HEK293 (cell line): Measurements from ENCODE around the gene NEK8.
A peak's percentile ranks its signal among the peaks of the same experiment; 100 is the strongest.

ENCODE experiments used
- CTCF ChIA-PET: fragments of 350-600 bp; formaldehyde crosslinking; extraction: SDS; loops from one replicate; lab custom pipeline; 2021; ENCODE audit warnings: antibody characterized with exemption; lab: Yijun Ruan, JAX
- POLR2A ChIA-PET: fragments of 300-600 bp; formaldehyde crosslinking; extraction: SDS; loops from one replicate; lab custom pipeline; 2020; ENCODE audit warnings: antibody characterized with exemption, inconsistent platforms; lab: Yijun Ruan, JAX
- H3K27ac ChIP-seq: fragments of 200-500 bp; sonication (Bioruptor generic); 2 replicates; pipeline ENCODE4 v1.5.1; 2014; ENCODE audit warnings: low read depth, low read length, control low read depth, inconsistent platforms; ENCODE audit errors: extremely low read depth
- H3K36me3 ChIP-seq, 2 experiments: fragments of 200-500 bp in 1 of 2; sonication (Bioruptor generic) in 1 of 2; 1 replicate in 1 of 2; 2 replicates in 1 of 2; pipeline ENCODE4 v1.5.1; 2014 to 2017; ENCODE audit warnings: inconsistent platforms in 2 of 2, low read length in 2 of 2; ENCODE audit not compliant: control insufficient read depth in 2 of 2, insufficient read depth in 1 of 2
- H3K4me1 ChIP-seq: fragments of 200-500 bp; sonication (Bioruptor generic); 2 replicates; pipeline ENCODE4 v1.5.1; 2014; ENCODE audit warnings: mild to moderate bottlenecking, low read length, inconsistent platforms; ENCODE audit not compliant: control insufficient read depth, insufficient read depth
- H3K4me3 ChIP-seq: 2 replicates; pipeline ENCODE4 v1.5.1; 2011; ENCODE audit warnings: low read depth, mild to moderate bottlenecking, control low read depth, low read length, moderate library complexity
- H3K9me3 ChIP-seq: fragments of 200-500 bp; sonication (Bioruptor generic); 2 replicates; pipeline ENCODE4 v1.5.1; 2014; ENCODE audit warnings: low read depth, low read length, inconsistent platforms; ENCODE audit not compliant: control insufficient read depth, insufficient read depth
- HOXD13 ChIP-seq: sonication (generic); formaldehyde crosslinking; IDR thresholded peaks from 2 replicates; pipeline ENCODE4 v1.8.0; 2022; ENCODE audit warnings: missing genetic modification reagents, borderline replicate concordance
- REPIN1 ChIP-seq: fragments of 450-650 bp; formaldehyde crosslinking; IDR thresholded peaks from 2 replicates; pipeline ENCODE4 v1.5.1; 2017; ENCODE audit warnings: missing biosample characterization, missing genetic modification characterization, low read depth
- ZNF174 ChIP-seq: fragments of 450-650 bp; formaldehyde crosslinking; IDR thresholded peaks from 2 replicates; pipeline ENCODE4 v1.5.0; 2017; ENCODE audit warnings: missing biosample characterization, mild to moderate bottlenecking, missing genetic modification characterization
- ZNF24 ChIP-seq: fragments of 450-650 bp; formaldehyde crosslinking; IDR thresholded peaks from 2 replicates; pipeline ENCODE4 v1.5.1; 2016; ENCODE audit warnings: missing biosample characterization, missing genetic modification characterization
- ZNF501 ChIP-seq: fragments of 450-650 bp; formaldehyde crosslinking; IDR thresholded peaks from 2 replicates; pipeline ENCODE4 v1.5.1; 2016; ENCODE audit warnings: missing biosample characterization, missing genetic modification characterization
- ZNF600 ChIP-seq: fragments of 450-650 bp; formaldehyde crosslinking; IDR thresholded peaks from 2 replicates; pipeline ENCODE4 v1.5.1; 2016; ENCODE audit warnings: missing biosample characterization, missing genetic modification characterization
- ZSCAN23 ChIP-seq: fragments of 450-650 bp; formaldehyde crosslinking; IDR thresholded peaks from 2 replicates; pipeline ENCODE4 v1.5.1; 2016; ENCODE audit warnings: missing biosample characterization, missing genetic modification characterization
- TF ChIP-seq, protein P1 (sequence below): fragments of 450-650 bp; formaldehyde crosslinking; IDR thresholded peaks from 2 replicates; pipeline ENCODE4 v1.5.1; 2016; ENCODE audit warnings: missing biosample characterization, missing genetic modification characterization
- TF ChIP-seq, protein P2 (sequence below): fragments of 450-650 bp; formaldehyde crosslinking; IDR thresholded peaks from 2 replicates; pipeline ENCODE4 v1.5.1; 2016; ENCODE audit warnings: missing biosample characterization, missing genetic modification characterization
- TF ChIP-seq, protein P3 (sequence below): fragments of 450-650 bp; formaldehyde crosslinking; IDR thresholded peaks from 2 replicates; pipeline ENCODE4 v1.5.1; 2016; ENCODE audit warnings: missing biosample characterization, missing genetic modification characterization, low read depth
- TF ChIP-seq, protein P4 (sequence below): fragments of 450-650 bp; formaldehyde crosslinking; optimal IDR thresholded peaks from 2 replicates; pipeline ENCODE3; 2016; ENCODE audit warnings: missing biosample characterization, mild to moderate bottlenecking, missing genetic modification characterization

Gene NEK8

DNA sequence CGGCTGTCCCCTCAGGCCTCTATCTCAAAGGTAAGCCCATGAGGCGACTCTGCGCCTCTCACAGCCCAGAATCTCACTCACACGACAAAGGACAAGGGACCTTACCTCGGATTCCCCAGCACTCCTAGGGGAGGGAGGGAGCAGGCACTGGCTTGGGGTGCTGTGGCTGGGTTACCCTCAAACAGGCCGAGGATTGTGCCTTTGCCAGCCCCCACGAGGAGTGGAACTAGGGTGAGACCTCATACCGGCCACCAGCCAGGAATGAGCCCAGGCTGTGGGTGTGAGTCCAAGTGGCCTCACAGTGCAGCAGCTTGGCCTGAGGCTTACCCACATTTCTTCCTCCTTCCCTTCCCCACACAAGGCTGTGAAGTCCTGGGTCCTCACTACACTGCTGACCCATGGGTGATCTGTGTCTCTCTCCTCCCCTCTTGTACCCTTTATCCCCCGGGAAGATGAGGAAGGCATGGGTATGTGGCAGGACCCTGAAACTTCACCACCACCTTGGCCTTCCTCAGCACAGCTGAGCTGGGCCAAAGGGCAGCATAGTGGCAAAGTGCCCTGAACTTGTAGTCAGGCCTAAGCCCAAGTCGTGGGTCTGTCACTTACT lies 22.8 kb upstream of the NEK8 start:
- Histone ChIP-seq H3K36me3 (peaks cover 4 to 54% of the 10 kb centered on the region in 2 experiments), H3K9me3 (no peaks in the 10 kb centered on the region), H3K4me3 (no peak overlapping the region), H3K27ac (no peak overlapping the region), H3K4me1 (peaks cover 3% of the 10 kb centered on the region)
- ChIA-PET CTCF (interaction anchor here (0.9 kb wide), 1 partner anchor 19 kb away, joined by 3 read pairs; no protein-coding TSS in a partner anchor), POLR2A (interaction anchor here (0.7 to 10.5 kb wide), 8 partner anchors 11 to 61 kb away, joined by 3 to 190 read pairs (median 6); partner anchors contain the start of genes BLTP2, RPL23A, SDF2 and TLCD1)
- TF ChIP-seq ZSCAN23 (tag by site-specific recombination): no peak

DNA sequence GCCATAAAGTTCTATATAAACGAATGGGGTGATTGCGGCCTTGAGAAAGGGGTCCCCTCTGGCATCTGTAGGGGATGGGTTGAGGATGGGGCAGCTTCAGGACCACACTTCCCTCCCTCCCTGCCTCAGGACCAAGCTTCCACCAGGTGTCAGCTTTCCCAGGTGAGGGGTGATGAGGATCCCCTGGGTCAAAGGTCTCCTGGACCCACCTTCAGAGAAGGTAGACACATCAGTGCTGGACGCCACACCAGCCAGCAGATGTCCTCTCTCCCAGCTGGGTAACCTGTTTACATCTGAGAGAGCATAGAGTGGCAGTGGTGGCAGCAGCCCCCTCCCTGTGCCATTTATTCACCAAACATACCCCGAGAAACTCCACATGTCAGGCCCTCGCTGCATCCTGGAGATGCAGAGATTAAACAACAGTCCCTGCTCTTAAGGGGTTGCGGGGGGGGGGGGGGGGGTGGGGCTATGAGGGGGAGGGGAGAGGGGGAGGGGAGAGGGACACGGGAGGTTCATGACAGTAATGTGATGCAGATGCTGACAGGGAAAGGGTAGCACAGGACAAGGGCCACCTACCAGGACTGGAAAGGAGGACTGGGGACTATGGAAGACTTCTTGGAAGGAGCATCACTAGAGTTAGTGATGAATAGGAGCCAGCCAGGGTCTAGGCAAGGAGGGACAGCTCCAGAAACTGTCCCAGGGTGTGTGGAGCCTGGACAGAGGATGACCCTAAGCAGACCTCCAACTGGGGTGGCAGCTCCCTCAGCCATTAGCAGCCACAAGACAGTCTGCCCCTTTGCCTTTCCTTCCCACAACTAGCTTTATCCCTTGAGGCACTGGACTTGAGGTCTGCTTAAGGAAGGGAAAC lies 21.9 kb upstream of the NEK8 start:
- ChIA-PET POLR2A (interaction anchor here (0.7 to 10.5 kb wide), 5 partner anchors 10 to 61 kb away, joined by 3 to 190 read pairs (median 10); partner anchors contain the start of genes BLTP2, RPL23A and TLCD1), CTCF (interaction anchor here (0.6 to 0.9 kb wide), 2 partner anchors 19 to 417 kb away, joined by 3 read pairs; no protein-coding TSS in a partner anchor)
- Histone ChIP-seq H3K9me3 (no peaks in the 10 kb centered on the region), H3K36me3 (peaks cover 0 to 45% of the 10 kb centered on the region in 2 experiments; a peak in 2 of 3 replicates)
- TF ChIP-seq, protein P1, sequence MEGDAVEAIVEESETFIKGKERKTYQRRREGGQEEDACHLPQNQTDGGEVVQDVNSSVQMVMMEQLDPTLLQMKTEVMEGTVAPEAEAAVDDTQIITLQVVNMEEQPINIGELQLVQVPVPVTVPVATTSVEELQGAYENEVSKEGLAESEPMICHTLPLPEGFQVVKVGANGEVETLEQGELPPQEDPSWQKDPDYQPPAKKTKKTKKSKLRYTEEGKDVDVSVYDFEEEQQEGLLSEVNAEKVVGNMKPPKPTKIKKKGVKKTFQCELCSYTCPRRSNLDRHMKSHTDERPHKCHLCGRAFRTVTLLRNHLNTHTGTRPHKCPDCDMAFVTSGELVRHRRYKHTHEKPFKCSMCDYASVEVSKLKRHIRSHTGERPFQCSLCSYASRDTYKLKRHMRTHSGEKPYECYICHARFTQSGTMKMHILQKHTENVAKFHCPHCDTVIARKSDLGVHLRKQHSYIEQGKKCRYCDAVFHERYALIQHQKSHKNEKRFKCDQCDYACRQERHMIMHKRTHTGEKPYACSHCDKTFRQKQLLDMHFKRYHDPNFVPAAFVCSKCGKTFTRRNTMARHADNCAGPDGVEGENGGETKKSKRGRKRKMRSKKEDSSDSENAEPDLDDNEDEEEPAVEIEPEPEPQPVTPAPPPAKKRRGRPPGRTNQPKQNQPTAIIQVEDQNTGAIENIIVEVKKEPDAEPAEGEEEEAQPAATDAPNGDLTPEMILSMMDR (tag by site-specific recombination): peak; percentile 40
- no peak for TF ChIP-seq ZNF174
- TF ChIP-seq, all 188 proteins: peak for 1
- peaks cover 3% of the 10 kb centered on the region for H3K4me1 ChIP-seq
- H3K4me3 ChIP-seq: no peak overlapping the region
- H3K27ac ChIP-seq: 0 out of 2 replicates have a peak overlapping the region, but pooled peaks have one; percentile 16

DNA sequence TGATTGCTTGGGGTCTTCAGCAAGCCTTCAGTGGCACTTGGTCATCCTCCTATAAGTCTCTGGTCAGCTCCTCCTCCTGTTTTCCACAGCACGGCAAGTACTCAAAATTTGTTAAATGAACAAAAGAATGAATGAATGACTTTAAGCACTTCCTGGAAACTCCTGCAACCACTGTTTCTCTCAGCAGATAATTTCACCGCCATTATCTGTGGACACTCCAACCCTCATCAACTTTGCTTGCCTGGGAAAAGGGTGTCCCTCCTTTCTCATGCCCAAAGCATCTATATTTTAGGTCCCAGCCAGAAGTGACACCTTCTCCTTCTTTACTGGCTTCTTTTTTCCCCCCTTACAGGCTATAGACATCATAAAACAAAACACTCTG lies 21.3 kb upstream of the NEK8 start:
- ChIA-PET CTCF (interaction anchor here (0.6 kb wide), 2 partner anchors 288 to 417 kb away, joined by 3 to 6 read pairs; no protein-coding TSS in a partner anchor), POLR2A (interaction anchor here (0.7 to 10.5 kb wide), 5 partner anchors 10 to 62 kb away, joined by 3 to 190 read pairs (median 10); partner anchors contain the start of genes BLTP2, RPL23A and TLCD1)
- Histone ChIP-seq H3K36me3 (peaks cover 0 to 39% of the 10 kb centered on the region in 2 experiments; a peak in 1 of 3 replicates), H3K4me3 (no peak overlapping the region), H3K4me1 (peaks cover 3% of the 10 kb centered on the region), H3K9me3 (no peaks in the 10 kb centered on the region), H3K27ac (no peak overlapping the region)
- TF ChIP-seq ZNF501 (tag by site-specific recombination) (no peak), ZNF24 (tag by site-specific recombination) (0 out of 2 replicates have a peak, but pooled peaks have one; percentile 28)

DNA sequence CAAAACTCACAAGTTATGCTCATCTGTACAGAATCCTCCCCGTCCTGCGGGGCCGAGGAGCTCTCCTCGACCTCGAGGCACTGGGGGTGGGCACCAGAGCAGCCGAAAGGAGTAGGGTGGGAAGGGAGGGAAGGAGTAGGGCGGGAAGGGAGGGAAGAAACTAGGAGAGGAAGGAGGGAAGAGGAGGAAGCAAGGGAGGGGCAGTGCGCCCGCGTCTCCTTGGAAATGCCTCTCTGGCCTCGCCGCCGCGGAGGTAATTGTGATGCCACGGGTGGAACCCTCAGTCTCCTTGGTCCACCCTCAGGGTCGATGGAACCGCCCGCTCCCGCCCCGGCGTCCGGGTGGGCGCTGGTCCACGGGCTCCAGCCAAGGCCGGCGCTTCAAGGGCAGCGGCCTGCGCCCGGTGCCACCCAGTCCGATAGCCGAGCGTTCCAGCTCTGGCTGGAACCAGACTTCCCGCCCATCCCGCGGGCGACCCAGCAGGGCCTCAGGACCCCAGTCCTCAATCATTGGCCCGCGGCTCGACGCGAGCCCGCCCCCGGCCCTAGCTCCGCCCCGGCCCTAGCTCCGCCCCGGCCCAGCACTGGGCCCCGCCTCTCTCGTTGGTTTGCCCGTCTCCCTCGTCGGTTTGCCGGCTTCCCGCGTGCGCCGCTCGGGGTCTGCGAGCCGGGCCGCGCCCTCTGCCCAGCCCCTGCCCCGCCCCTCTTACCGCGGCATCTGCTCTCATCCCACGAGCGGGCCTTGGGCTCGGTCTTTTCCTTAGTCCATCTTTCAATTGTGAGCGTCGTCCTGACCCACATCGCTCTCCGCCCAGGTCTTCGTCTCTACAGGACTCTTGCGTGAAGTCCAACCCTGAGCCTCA lies 17.5 kb upstream of the NEK8 start:
- ChIA-PET POLR2A (interaction anchor here (0.6 to 10.5 kb wide), 28 partner anchors 9 to 1158 kb away, joined by 3 to 190 read pairs (median 5); partner anchors contain the start of genes BLTP2, FAM222B, NEK8 and PHF12), CTCF (interaction anchor here (0.5 to 2.8 kb wide), 10 partner anchors 9 to 406 kb away, joined by 3 to 19 read pairs (median 4); partner anchors contain the start of genes NEK8, SDF2, SUPT6H and TLCD1)
- Histone ChIP-seq H3K27ac (peak overlapping the region; percentile 89), H3K4me3 (peak overlapping the region; percentile 51), H3K4me1 (peaks cover 3% of the 10 kb centered on the region), H3K36me3 (peaks cover 10 to 38% of the 10 kb centered on the region in 2 experiments; a peak in 2 of 3 replicates), H3K9me3 (no peaks in the 10 kb centered on the region)
- TF ChIP-seq, protein P2, sequence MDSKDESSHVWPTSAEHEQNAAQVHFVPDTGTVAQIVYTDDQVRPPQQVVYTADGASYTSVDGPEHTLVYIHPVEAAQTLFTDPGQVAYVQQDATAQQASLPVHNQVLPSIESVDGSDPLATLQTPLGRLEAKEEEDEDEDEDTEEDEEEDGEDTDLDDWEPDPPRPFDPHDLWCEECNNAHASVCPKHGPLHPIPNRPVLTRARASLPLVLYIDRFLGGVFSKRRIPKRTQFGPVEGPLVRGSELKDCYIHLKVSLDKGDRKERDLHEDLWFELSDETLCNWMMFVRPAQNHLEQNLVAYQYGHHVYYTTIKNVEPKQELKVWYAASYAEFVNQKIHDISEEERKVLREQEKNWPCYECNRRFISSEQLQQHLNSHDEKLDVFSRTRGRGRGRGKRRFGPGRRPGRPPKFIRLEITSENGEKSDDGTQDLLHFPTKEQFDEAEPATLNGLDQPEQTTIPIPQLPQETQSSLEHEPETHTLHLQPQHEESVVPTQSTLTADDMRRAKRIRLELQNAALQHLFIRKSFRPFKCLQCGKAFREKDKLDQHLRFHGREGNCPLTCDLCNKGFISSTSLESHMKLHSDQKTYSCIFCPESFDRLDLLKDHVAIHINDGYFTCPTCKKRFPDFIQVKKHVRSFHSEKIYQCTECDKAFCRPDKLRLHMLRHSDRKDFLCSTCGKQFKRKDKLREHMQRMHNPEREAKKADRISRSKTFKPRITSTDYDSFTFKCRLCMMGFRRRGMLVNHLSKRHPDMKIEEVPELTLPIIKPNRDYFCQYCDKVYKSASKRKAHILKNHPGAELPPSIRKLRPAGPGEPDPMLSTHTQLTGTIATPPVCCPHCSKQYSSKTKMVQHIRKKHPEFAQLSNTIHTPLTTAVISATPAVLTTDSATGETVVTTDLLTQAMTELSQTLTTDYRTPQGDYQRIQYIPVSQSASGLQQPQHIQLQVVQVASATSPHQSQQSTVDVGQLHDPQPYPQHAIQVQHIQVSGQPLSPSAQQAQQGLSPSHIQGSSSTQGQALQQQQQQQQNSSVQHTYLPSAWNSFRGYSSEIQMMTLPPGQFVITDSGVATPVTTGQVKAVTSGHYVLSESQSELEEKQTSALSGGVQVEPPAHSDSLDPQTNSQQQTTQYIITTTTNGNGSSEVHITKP (tag by site-specific recombination): peak; percentile 83
- TF ChIP-seq, protein P3, sequence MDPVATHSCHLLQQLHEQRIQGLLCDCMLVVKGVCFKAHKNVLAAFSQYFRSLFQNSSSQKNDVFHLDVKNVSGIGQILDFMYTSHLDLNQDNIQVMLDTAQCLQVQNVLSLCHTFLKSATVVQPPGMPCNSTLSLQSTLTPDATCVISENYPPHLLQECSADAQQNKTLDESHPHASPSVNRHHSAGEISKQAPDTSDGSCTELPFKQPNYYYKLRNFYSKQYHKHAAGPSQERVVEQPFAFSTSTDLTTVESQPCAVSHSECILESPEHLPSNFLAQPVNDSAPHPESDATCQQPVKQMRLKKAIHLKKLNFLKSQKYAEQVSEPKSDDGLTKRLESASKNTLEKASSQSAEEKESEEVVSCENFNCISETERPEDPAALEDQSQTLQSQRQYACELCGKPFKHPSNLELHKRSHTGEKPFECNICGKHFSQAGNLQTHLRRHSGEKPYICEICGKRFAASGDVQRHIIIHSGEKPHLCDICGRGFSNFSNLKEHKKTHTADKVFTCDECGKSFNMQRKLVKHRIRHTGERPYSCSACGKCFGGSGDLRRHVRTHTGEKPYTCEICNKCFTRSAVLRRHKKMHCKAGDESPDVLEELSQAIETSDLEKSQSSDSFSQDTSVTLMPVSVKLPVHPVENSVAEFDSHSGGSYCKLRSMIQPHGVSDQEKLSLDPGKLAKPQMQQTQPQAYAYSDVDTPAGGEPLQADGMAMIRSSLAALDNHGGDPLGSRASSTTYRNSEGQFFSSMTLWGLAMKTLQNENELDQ (tag by site-specific recombination): no peak
- no peak for TF ChIP-seq HOXD13 (CRISPR knock-in tag)
- TF ChIP-seq, protein P4, sequence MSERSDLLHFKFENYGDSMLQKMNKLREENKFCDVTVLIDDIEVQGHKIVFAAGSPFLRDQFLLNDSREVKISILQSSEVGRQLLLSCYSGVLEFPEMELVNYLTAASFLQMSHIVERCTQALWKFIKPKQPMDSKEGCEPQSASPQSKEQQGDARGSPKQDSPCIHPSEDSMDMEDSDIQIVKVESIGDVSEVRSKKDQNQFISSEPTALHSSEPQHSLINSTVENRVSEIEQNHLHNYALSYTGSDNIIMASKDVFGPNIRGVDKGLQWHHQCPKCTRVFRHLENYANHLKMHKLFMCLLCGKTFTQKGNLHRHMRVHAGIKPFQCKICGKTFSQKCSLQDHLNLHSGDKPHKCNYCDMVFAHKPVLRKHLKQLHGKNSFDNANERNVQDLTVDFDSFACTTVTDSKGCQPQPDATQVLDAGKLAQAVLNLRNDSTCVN (tag by site-specific recombination): peak; percentile 71
- TF ChIP-seq REPIN1: peak; percentile 70; the same call in 1 of the 2 replicates
- peak; percentile 82; the same call in 1 of the 2 replicates for TF ChIP-seq ZNF600 (tag by site-specific recombination)
